Pons (tissue), 1 donor: ENCODE measurements around the gene PIGU.
A peak's percentile ranks its signal among the peaks of the same experiment; 100 is the strongest.
"Not testable (repeated sequence)": the region's sequence is repeated elsewhere in the genome, so short reads cannot be mapped to it uniquely, and the experiment has no call there.

Source experiments
- DNase-seq: peaks from one replicate; pipeline ENCODE4 v3.0.0-alpha.2; 2016; ENCODE audit warnings: low spot score

PIGU gene

DNA sequence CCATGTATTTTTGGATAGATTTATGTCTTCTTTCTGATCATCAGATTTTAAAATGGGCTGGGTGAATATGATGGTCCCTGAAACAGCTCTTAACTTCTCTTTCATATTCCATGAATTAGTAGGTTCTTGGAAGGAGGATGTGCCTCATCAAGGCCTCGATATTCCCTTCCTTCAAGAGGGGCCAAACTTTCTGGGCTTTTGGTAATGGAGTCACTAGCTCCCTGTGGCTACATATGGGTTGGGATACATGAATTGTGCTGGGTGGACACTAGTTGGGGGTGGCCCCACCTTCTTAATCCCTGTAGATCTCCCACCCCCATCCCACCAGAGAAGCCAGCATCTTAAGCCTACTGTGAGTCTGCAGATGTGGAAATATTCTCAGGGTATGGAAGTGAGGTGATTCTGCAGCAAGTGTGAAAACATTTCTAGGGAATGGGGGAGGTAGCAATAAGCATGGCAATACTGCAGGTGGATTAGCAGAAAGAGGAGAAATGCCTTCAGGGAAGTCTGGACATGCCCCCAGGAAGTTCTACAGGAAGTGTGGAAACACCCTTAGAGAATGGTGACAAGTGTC, 29.5 kb upstream of the PIGU start:
- DNase-seq, result no peak

DNA sequence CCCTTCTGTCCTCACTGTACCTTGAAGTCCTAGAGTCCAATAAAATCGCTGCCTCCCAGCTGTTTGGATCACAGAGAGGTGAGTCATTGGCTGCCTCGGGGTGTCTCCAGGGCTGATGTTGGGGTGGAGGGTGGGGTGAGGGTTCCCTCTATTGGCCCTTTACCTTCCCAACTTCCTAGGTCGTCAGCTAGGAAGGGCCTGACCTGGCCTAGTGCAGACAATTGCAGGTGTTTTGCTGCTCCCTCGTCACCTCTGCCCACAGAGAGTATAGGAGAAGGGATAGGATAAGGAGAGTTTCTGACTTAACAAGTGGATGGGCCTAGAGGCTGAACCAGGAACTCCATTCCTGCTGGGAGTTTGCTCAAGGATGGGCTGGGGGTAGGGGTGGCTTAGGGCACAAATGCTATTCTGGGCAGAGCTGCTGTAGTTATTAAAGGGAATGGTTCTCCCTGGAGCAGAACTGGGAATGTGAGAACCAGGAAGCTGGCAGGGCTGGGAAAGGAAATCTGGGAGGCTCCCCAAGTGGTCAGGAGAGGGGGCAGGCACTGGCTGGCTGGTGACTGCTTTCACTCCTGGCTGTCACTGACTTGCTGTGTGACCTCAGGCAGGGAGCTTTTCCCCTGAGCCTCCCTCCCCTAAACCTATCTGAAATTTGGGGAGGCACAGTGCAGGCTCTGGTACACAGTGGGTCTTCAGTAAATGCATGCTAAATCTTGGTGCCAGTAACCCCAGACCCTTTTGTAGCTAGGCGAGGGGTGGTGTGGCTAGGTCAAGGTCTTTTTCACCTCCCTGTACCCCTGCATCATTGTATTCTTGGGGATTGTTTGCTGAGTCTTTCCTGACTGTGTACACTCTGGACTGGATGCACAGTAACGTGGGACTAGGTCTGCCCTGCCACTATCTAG, 28.8 kb upstream of the PIGU start:
- peak; percentile 48 for DNase-seq

DNA sequence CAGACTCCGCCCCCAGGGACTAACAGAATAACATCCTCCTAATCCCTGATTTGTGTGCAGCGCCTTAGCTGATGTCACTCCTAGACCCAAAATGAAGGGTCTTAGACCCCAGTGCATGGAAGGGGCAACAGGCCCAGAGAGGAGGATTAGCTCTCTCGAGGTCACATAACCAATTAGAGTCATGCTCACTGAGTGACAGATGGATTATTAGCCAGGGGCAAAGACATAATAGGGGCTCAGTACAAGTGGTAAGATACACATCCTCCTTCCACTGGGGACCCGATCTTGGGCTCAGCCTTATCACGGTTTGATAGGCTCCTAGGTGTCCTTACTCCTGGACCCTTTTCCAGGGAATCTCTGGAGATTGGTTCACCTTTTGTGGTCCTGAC, 28.1 kb upstream of the PIGU start:
- DNase-seq, result peak; percentile 44

GRCh38 chr20:34704177-34705007, 27.5 kb upstream of the PIGU start, which contains the start of gene TP53INP2:
Gene TP53INP2, plus strand, starts transcription at chr20:34704344. Its CDS starts 4,396 bp downstream, at chr20:34708740.
- peak; percentile 91 for DNase-seq

DNA sequence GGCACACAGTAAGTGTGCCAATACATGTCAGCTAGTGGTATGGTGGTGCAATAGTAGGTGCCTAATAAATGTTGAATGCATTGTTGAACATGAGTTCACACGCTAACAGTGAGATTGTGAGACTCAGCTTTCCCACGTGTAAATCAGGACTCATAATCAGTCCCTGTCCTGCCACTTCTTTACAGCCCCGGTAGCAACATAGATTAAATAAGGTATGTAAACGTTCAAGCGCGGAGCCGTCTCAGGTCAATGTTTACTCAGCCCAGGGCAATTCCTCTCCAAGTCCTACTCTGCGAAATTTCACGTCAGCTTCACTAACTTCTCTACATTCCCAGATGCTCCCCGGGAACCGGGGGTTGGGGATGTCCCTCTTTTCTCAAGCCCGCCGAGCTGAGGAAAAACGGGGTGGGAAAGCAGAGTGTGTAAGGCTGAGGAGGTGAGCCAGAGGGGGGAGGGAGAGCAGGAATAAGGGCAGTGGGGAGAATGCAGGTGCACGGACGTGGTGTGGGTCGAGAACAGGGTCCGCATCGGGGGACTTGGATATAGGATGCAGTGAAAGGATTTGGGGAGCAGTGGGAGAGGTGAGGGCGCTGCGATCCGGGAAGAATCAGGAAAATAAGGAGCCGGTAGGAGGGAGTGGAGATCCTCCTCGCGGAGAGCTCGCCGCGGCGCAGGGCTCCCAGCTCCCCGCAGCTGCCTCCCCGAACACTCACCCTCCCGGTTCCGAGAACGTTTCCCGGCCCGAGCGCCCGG, 26.7 kb upstream of the PIGU start:
- DNase-seq, result peak; percentile 48

DNA sequence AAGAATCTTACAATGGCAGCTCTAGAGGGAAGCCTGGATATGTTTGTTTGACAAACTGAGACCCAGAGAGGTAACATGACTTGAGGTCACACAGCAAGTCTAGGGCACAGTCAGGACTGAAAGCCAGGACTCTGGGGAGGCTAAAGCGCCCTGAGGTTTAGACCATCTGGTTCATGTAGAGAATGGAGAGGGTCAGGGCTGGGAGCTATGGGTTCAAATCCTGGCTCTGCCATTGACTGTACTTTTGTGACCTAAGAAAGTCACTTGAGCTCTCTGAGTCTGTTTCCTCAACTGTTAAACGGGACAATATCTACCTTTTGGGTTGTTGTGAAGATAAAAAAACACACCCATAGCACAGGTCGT, 26.1 kb upstream of the PIGU start:
- DNase-seq, result peak; percentile 8

DNA sequence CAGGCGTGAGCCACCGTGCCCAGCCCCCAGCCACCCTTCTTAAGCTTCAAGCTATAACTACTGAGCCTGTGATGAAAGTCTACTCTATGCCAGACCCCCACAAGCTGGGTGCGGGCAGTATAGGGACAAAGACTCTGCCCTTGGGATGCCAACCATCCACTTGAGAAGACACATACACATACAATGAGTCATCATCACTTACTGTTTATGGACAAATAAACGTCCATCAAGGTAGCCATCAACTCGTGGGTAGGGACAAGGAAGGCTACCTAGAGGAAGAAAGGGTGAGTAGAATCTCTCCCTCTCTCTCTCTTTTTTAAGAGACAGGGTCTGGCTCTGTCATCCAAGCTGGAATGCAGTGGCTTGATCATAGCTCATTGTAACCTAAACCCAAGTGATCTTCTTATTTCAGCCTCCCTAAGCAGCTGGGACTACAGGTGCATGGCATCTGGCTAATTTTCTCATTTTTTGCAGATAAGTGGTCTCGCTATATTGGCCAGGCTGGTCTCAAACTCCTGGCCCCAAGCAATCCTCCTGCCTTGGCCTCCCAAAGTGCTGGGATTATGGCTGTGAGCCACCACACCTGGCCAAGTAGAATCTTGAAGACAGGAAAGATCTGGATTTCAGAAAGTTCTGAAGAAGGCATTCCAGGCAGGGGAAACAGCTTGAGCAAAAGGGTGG, 24.7 kb upstream of the PIGU start:
- DNase-seq, result no peak

DNA sequence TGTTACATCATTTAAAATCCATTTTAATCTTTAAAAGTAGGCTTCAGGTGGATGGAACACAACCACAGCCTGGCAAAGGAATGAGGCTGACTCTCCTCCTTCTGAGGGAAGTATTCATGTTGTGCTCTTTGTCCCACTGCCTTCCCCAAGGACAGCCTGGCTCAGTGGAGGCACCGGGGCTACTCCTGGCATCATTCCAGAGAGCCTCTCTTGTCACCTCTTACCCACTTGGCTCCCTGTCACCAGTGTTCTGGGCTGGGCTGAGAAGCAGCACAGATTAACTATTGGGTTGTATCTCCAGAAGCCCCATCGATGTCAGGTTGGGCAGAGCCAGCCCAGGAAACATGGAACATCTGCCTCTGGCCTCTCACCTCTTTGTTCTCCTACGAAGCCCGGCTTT, 16.5 kb upstream of the PIGU start:
- no peak for DNase-seq

- DNase-seq, result no peak
Observed at GRCh38 chr20:34691838-34692237, 14.9 kb upstream of the PIGU start.

- no peak for DNase-seq
Observed at GRCh38 chr20:34689486-34689885, 12.6 kb upstream of the PIGU start.

- DNase-seq, result no peak
Observed at GRCh38 chr20:34683667-34684066, 6.8 kb upstream of the PIGU start.

DNA sequence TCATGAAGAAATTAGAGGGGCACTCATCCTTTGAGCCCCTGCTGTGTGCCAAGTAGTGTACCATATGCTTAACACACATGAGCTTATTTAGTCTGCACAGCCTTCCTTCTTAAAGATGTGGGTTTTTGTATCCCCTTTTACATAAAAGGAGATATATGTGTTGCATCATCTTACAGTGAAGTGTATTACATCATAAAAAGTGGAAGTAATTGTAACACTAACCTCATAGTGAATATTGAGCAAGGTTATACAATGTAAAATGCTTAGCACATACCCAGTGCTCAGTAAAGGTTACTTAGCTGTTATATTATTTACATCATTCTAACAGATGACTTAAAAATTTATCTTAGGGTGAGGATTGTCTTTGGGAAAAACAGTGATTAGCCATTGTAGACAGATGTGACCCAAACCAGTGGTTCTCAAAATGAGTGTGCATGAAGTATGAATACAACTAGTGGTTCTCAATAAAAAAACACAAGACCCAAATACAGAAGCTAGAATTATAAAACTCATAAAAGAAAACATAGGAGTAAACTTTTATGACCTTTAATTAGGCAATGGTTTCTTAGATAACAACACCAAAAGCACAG, 3.8 kb upstream of the PIGU start:
- DNase-seq, result no peak

DNA sequence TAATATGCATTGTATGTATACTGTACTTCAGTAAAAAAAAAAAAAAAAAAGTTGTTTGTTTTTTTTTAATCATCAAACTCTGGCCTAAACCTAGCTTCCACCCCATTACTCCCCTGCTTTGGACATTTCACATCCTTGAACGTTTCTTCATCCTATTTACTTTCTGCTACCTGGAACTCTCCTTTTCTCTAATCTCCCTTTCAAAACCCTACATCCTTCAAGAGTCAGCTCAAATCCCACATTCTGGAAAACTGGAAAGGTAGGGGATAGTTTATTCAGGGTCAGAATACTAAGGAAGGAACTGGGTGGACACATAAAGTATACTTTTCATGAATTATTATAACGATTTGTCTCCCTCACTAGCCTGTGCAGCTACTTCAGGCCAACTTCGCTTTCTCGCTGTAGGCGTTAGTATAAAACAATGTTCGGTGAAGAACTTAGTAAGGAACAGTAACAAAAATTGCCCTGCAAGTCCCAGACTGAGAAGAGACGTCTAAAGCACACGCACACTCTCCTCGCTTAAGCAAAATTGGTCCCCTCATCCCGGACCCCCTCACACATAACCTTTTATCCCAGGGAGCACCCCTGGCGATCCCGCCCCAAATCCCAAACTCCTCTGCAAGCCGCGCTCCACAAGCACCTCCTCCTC, 775 bp downstream of the PIGU start:
- DNase-seq, result peak; percentile 17

- DNase-seq, result no peak
Observed at GRCh38 chr20:34675561-34675960, 1.3 kb downstream of the PIGU start.

DNA sequence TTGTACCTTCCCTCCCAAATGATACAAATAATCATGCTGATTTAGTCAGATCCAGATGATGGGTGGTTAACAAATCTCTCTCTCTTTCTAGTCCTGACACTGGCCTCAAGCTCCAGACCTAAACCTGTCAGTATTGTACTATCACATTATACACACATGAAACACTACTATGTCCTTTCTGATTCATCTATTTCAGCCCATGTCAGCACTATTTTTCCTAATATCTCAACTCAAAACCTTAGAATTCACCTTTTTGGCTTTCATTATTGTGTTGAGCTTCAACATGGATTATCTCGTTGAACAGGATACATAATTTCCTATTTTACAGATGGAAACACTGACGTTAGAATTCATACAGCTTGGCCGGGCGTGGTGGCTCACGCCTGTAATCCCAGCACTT, 3.5 kb downstream of the PIGU start:
- no peak for DNase-seq

GRCh38 chr20:34669094-34669493, 7.8 kb downstream of the PIGU start:
- no peak for DNase-seq

DNA sequence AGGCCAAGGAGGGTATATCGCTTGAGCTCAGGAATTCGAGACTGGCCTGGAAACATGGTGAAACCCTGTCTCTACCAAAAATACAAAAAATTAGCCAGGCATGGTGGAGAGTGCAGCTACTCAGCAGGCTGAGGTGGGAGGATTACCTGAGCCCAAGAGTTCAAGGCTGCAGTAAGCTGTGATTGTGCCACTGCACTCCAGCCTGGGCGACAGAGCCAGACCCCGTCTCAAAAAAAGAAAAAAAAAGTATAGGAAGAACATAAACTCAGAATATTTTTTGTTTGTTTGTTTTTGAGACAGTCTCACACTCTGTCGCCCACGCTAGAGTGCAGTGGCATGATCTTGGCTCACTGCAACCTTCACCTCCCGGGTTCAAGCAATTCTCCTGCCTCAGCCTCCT, 12.1 kb downstream of the PIGU start:
- not testable (repeated sequence) for DNase-seq

- no peak for DNase-seq
Observed at GRCh38 chr20:34663213-34663943, 13.5 kb downstream of the PIGU start.

DNA sequence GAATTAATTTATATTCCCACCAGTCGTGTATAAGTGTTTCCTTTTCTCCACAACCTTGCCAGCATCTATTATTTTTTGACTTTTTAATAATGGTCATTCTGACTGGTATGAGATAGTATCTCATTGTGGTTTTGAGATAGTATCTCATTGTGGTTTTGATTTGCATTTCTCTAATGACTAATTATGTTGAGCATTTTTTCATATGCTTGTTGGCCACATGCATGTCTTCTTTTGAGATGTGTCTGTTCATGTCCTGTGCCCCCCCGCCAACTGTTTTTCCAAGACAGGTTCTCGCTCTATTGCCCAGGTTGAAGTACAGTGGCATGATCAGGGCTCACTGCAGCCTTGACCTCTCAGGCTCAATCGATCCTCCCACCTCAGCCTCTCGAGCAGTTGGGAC, 15.1 kb downstream of the PIGU start:
- DNase-seq, result not testable (repeated sequence)

- not testable (repeated sequence) for DNase-seq
Observed at GRCh38 chr20:34658654-34659053, 18.2 kb downstream of the PIGU start.
